NCI-H345 (cell line): ENCODE data around the gene AFAP1.

Source experiments
- DNase-seq: peaks from one replicate; lab custom pipeline; 2025; lab: John Stamatoyannopoulos, UW

Gene AFAP1

GRCh38 chr4:7784131-7784870 lies 155.4 kb downstream of the AFAP1 start:
- no peak for DNase-seq

GRCh38 chr4:7783541-7783940 lies 156.1 kb downstream of the AFAP1 start:
- no peak for DNase-seq

DNA sequence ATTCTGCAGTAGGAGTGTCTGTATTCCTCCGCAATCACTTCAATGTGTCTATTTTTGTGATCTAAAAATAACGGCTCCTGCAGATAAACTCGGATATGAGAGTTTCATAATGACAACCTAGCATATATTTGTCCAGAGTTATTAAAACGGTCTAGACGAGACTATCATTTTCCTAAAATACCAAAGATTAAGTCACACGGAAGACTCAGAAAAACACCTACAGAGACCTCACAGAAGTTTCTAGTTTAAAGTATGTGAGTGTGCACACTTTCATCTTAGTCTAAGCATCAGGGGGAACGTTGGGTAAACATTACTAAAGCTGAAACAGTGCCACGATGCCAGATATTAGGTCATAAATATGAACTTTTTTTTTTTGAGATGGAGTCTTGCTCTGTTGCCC lies 156.9 kb downstream of the AFAP1 start:
- no peak for DNase-seq

GRCh38 chr4:7781993-7782392 lies 157.7 kb downstream of the AFAP1 start:
- DNase-seq, result no peak

- no peak for DNase-seq
Measured at GRCh38 chr4:7781366-7781765, 158.3 kb downstream of the AFAP1 start.

DNA sequence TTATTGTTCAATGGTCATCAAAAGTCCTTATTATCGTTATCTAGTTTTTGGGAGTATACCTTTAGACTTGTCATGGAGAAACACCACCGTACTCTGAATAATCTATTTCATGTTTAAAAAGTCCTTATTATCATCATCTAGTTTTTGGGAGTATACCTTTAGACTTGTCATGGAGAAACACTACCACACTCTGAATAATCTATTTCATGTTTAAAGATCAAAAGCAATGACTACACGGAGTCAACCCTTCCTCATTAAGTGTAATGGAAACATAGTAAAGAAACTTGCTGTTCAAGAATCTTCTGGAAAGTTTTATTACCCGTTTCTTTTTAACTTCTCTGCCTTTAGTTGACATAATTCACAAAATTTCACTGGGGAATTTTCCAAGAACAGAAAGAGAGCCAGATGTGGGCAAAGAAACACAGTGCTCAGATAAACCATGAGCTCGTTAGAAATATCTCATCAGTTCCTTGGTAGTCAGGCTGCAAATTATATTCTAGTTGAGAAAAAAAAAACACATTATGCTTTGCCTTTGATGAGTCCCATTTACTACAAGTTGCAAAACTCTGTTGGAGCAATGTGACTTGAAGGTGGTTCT lies 158.8 kb downstream of the AFAP1 start:
- no peak for DNase-seq

- no peak for DNase-seq
Measured at GRCh38 chr4:7779432-7779768, 160.3 kb downstream of the AFAP1 start.

DNA sequence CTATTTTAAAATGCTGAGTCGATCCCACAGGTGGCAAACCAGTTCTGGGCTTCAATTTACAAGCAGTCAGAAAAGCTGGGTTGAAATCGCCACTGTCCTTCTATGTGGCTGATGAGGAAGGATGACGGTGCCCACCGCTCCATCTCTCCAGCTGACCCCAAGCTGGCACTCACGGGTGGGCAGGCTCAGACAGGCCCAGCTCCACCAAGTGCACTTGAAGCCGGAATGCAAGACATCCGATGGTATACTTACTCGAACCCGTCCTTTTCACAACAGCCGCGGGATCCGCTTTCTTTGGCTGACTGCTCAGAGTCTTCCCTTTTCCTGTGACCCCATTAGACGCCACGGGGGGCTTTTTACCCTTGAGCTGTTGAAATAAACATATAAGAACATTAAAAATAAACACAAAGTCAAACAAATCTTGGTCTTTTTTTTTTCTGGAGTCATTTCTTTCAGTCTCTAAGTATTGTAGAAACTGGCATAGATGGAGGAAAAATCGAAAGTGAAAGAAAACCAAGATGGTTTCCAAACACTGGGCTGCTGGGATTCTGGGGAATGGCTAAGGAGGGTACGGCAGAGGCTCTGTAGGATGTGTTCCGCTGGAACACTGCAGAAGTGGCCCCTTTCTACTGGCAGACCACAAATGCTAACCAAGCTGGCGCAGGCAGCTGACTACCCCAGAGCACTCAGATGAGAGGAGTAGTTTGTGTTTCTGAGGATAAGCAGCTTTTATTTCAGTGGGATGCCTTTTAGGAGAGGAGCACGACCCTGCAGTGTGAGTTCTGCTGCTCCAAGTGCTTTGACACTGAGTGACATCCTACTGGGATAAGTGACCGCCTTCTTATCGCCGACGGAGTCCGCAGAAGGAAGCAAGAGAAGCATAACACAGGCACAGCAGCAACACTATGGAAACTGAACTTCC lies 160.9 kb downstream of the AFAP1 start:
- no peak for DNase-seq

DNA sequence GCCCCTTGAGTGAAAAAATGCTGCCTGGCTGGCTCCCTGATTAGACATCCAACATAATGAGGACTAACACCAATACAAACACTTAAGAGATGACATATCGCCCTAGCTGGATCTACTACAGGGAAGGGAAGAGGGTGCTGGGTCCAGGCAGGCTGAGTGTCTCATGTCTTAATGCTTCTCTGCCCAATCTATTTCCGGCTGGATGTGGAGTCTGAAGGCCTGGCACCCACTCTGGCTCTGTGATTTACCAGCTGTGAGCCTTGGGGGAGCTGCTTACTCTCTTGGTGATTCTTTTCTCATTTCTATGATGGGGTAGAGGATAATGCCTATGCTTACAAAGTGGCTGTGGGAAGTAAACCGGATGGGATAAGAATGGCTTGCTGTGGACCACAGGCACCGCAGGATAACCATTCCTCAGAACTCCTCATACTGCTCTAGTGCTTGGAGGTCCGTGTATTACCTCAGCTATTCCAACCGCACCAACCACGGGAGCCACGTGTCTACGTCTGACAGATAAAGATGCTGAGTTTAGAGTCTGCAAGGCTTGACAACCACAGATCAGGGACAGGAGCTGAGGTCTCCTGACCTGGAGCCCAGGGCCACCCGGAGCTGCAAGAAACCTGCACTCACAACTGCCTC lies 161.7 kb downstream of the AFAP1 start:
- no peak for DNase-seq

- DNase-seq, result no peak
Measured at GRCh38 chr4:7777017-7777710, 162.5 kb downstream of the AFAP1 start.

- no peak for DNase-seq
Measured at GRCh38 chr4:7775396-7775795, 164.3 kb downstream of the AFAP1 start.

DNA sequence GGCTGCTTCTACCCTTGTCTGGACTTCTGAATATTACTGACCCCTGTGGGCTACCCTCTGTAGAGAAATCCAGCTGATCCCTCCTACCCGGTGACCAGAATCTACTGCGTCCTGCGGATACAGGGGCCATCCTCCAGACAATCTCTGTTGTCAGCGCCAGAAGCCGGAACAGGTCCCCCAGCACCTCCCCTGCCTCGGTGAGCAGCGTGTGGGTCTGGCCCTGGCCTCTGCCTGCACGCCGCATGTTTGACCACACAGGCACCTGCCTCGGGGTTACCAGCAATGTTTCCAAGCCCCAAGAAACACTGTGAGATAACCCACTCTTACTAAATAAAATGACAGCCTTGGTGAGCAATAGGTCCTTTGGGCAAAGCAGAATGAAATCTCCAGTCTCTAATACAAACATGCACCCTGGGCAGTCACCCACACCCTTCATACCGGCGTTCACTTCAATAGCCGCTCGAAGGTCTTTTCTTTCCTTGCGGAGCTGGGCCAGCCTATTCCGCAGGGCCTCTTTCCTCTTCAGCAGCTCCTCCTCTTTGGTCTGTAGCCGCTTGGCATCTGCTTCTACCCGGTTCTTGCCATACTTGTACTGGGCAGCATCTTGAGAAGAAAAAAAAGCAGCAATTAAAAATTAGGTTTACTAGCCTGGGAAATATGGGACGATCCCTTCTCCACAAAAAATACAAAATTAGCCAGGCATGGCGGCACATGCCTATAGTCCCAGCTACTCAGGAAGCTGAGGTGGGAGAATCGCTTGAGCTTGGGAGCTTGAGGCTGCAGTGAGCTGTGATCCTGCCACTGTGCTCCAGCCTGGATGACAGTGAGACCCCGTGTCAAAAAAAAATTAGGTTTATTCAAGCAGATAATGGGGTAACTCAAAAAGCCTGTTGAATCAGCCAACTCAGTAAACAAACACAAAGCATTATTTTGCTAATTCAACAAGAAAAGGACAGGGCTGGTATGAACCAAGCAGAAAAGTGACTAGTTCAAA lies 165.1 kb downstream of the AFAP1 start:
- DNase-seq, result no peak

DNA sequence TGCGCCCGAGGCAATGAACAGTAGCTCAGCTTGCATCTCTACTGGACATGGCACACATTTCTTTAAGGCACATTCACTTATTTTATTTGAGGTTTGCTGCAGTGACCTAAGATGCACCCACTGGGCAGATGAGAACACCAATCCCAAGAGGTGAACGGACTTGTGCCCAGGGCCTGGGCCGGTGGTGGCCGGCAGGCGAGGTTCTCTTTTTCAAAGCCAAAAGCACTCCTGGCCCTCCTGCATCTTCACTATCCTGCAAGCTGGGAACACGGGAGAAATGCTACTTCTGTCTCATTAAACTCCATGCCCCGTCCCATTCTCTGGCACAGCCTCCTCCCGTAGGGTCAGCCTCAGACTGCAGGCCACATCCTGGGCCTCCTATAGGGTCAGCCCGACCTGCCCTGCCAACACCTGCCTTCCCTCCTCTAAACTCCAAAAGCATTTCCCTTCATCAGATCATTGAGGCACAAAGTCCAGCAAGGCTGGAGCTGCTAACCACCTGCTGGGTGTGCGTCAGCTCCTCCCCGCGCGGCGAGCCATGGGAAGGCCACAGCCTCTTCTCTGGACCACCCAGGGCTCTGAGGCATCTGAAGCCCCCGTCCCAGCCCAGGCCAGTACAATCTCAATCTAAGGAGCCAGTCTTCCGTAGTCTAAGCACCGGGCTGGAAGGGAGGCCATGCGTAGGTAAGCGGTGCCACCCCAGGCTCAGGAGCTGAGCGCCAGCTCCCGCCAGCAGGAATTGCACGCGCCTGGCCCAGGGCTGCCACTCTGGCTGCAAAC lies 166.1 kb downstream of the AFAP1 start:
- DNase-seq, result no peak

GRCh38 chr4:7772711-7773385 lies 166.8 kb downstream of the AFAP1 start:
- DNase-seq, result no peak

DNA sequence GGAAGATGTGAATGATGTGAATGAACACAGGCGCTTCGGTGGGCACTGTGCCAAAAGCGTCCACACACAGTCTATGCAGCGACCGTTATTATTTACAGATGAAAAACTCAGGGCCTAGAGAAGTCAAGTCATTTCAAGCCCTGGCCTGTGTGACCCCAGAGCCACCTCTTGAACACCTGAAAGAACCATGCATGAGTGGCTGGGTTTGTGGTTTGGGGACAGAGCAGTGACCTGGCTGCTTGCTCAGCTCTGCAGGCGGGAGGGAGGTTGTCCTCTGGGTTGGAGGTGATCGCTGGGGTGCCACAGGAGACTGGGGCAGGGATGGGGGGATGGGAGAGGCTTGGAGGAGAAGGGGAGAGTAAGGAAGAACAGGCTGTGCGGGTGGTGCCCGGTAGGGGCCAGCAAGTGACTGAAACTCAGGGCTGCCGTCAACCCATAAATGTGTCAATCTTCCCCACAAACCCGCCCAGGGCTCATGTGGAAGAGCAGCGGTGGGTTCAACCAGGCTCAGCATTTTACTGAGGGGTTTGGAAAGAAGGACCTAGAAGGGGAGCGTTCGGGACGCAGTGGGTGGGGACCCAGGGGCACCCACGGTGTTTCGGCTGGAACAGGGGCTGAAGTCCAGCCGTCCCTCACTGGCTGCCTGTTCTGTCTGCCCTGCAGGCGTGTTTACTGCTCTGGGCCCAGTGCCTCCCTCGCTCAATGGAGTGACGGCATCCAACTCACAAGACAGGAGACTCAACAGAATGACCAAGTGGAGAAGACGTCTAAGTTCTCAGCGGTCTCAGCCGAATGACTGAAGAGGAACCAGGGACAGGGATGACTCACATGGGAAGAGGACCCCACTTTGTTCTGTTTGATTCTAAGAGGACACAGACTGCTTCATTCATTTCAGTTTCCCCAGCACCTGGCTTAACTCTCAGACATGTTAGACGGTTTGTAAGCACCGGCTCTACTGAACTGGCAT lies 167.8 kb downstream of the AFAP1 start:
- no peak for DNase-seq

GRCh38 chr4:7771056-7771455 lies 168.6 kb downstream of the AFAP1 start:
- DNase-seq, result no peak

DNA sequence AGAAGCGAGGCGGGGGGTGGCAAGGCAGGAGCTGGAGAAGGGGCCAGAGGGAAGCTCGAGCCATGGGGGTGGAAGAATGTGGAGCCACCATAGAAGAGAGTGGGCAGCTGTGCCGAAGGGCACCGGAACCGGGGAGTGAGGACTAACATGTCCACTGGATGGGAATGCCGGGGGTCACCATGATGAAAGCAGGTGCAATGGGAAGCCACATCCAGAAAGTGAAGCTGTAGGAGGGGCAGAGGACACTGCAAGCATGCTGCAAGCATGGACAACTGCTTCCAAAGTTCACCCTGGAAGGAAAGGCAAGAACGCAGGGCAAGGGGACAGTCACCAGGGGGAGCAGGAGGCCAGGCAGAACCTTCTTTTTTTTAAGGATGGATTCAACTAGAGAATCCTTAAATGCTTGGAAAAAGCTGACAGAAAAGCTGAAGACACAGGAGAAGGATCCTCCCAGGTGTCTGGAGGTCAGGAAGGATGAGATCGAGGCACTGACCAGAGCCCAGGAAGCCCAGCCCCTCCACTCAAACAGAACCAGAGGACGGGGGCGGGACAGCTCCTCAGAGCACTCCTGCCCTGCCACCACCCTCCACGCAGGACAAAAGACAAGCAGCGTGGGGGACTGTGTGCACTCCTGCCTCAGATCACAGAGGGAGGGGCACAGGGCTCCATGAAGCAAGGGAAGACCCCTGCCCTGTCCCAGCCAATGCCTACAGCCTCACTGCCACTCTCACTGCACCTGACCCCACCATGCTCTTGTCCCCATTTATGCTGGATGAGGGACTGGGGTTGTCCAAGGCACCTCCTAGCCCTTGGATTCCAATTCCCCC lies 169.2 kb downstream of the AFAP1 start:
- no peak for DNase-seq
